Left lung (tissue), 10 donors: ENCODE data around the gene FNDC3A. TPM values are rescaled to one million over a fixed set of nuclear protein-coding genes. Genes with fewer than 3 reads are reported as not detected.
A peak's percentile ranks its signal among the peaks of the same experiment; 100 is the strongest.

ENCODE experiments used
- ATAC-seq: fragments of 200-7000 bp; cut with Tn5 transposase; one replicate; pipeline ENCODE4 v1.9.1; 2020; ENCODE audit warnings: moderate library complexity
- DNase-seq, 4 donors: peaks; one replicate each; pipeline ENCODE4 v3.0.0-alpha.2; 2013 to 2020
- H3K27ac ChIP-seq, 2 donors: fragments of 200-600 bp; sonication (generic) in 1 of 2; one replicate each; pipeline versions ENCODE4 v1.5.0 to v1.8.0; 2020 to 2021
- H3K27me3 ChIP-seq, 2 donors: fragments of 200-600 bp; sonication (generic) in 1 of 2; one replicate each; pipeline versions ENCODE4 v1.5.0 to v1.8.0; 2020 to 2021
- H3K36me3 ChIP-seq, 2 donors: fragments of 200-600 bp; sonication (generic) in 1 of 2; one replicate each; pipeline versions ENCODE4 v1.5.0 to v1.8.0; 2020 to 2021
- H3K4me1 ChIP-seq, 2 donors: fragments of 200-600 bp; one replicate each; pipeline ENCODE4 v1.8.0; 2021
- H3K4me3 ChIP-seq, 2 donors: fragments of 200-600 bp; sonication (generic) in 1 of 2; one replicate each; pipeline versions ENCODE4 v1.5.0 to v1.8.0; 2020 to 2021; ENCODE audit warnings: mild to moderate bottlenecking in 1 of 2
- H3K9me3 ChIP-seq, 2 donors: fragments of 200-600 bp; sonication (generic) in 1 of 2; one replicate each; pipeline versions ENCODE4 v1.5.0 to v1.8.0; 2020 to 2021
- CTCF ChIP-seq, 2 donors: fragments of 200-600 bp; sonication (generic) in 1 of 2; IDR thresholded peaks; one replicate each; pipeline versions ENCODE4 v1.5.0 to v1.8.0; 2021; ENCODE audit warnings: antibody characterized with exemption in 2 of 2
- intact Hi-C, 2 donors: fragments of 100-400 bp; cut with DNase I; formaldehyde crosslinking; loops; one replicate each; pipeline versions ENCODE4 v1.11.2 to v1.14.2; 2022
- polyA plus RNA-seq, 6 donors: library from polyadenylated mRNA; unstranded; fragments of 120-200 nt; gene quantifications; one replicate each; pipeline ENCODE4 v1.2.1, GENCODE V29; 2013; ENCODE audit not compliant: insufficient read length in 6 of 6
- total RNA-seq, 2 donors: library from RNA; stranded (reverse); fragmentation: NEBNext Ultra II Directional; extraction: Animal tissue kit (Norgen Biotek cat#: 25700); gene quantifications; one replicate each; pipeline ENCODE4 v1.2.1, GENCODE V29; 2021
- donor health status: DM: no; HTN: yes; CAD: no.
- donor health status: DM: no; HTN: no; CAD: no.

FNDC3A gene
- total and polyA plus RNA-seq, 8 donors: 55.5 to 80.5 (median 69.8) TPM

- Histone ChIP-seq H3K4me3 (no peak overlapping the region), H3K27ac (no peak overlapping the region), H3K27me3 (no peaks in the 10 kb centered on the region), H3K9me3 (no peaks in the 10 kb centered on the region), H3K4me1 (peaks cover 0 to 48% of the 10 kb centered on the region in 2 donors), H3K36me3 (no peaks in the 10 kb centered on the region)
- TF ChIP-seq CTCF (IDR thresholded peaks at IDR 0.05): no peak
- ATAC-seq: no peak
- intact Hi-C loops: no loop called here
- DNase-seq: no peak
Measured at GRCh38 chr13:48983331-48983730, 7.6 kb downstream of the FNDC3A start.

- peaks cover 0 to 25% of the 10 kb centered on the region in 2 donors for H3K4me1 ChIP-seq
- no peaks in the 10 kb centered on the region for H3K9me3 ChIP-seq
- intact Hi-C loops: no loop called here
- no peak overlapping the region for H3K27ac ChIP-seq
- ATAC-seq (no peak), DNase-seq (peak in 1 of 4 donors; percentile 11)
- H3K27me3 ChIP-seq: no peaks in the 10 kb centered on the region
- TF ChIP-seq CTCF (IDR thresholded peaks at IDR 0.05): no peak
- no peaks in the 10 kb centered on the region for H3K36me3 ChIP-seq
- H3K4me3 ChIP-seq: no peak overlapping the region
Measured at GRCh38 chr13:48985756-48986155, 10.0 kb downstream of the FNDC3A start.

GRCh38 chr13:48990900-48991299 lies 15.2 kb downstream of the FNDC3A start:
- intact Hi-C loops: no loop called here
- Histone ChIP-seq H3K27ac (no peak overlapping the region), H3K27me3 (no peaks in the 10 kb centered on the region), H3K4me3 (no peak overlapping the region), H3K4me1 (peaks cover 0 to 17% of the 10 kb centered on the region in 2 donors), H3K36me3 (no peaks in the 10 kb centered on the region), H3K9me3 (peaks cover 0 to 7% of the 10 kb centered on the region in 2 donors)
- ATAC-seq (no peak), DNase-seq (no peak)
- TF ChIP-seq CTCF (IDR thresholded peaks at IDR 0.05): no peak

- intact Hi-C loops: no loop called here
- no peak for TF ChIP-seq CTCF (IDR thresholded peaks at IDR 0.05)
- no peak for ATAC-seq
- no peak for DNase-seq
- Histone ChIP-seq H3K4me1 (peaks cover 0 to 12% of the 10 kb centered on the region in 2 donors), H3K9me3 (peaks cover 0 to 7% of the 10 kb centered on the region in 2 donors), H3K27me3 (no peaks in the 10 kb centered on the region), H3K27ac (no peak overlapping the region), H3K4me3 (no peak overlapping the region), H3K36me3 (no peaks in the 10 kb centered on the region)
Measured at GRCh38 chr13:48993150-48993549, 17.4 kb downstream of the FNDC3A start.

- intact Hi-C loops: no loop called here
- DNase-seq: no peak
- H3K27me3 ChIP-seq: no peaks in the 10 kb centered on the region
- H3K27ac ChIP-seq: no peak overlapping the region
- H3K4me3 ChIP-seq: no peak overlapping the region
- ATAC-seq: no peak
- no peak for TF ChIP-seq CTCF (IDR thresholded peaks at IDR 0.05)
- H3K9me3 ChIP-seq: peaks cover 0 to 10% of the 10 kb centered on the region in 2 donors
- peaks cover 0 to 12% of the 10 kb centered on the region in 2 donors for H3K4me1 ChIP-seq
- H3K36me3 ChIP-seq: no peaks in the 10 kb centered on the region
Measured at GRCh38 chr13:48994706-48995105, 19.0 kb downstream of the FNDC3A start.
